HEK293 (cell line): Measurements from ENCODE around the gene PPP4R1.

Source experiments
- CTCF ChIA-PET: fragments of 350-600 bp; formaldehyde crosslinking; extraction: SDS; loops from one replicate; lab custom pipeline; 2021; ENCODE audit warnings: antibody characterized with exemption; lab: Yijun Ruan, JAX
- POLR2A ChIA-PET: fragments of 300-600 bp; formaldehyde crosslinking; extraction: SDS; loops from one replicate; lab custom pipeline; 2020; ENCODE audit warnings: antibody characterized with exemption, inconsistent platforms; lab: Yijun Ruan, JAX
- H3K27ac ChIP-seq: fragments of 200-500 bp; sonication (Bioruptor generic); 2 replicates; pipeline ENCODE4 v1.5.1; 2014; ENCODE audit warnings: low read depth, low read length, control low read depth, inconsistent platforms; ENCODE audit errors: extremely low read depth
- H3K36me3 ChIP-seq, 2 experiments: fragments of 200-500 bp in 1 of 2; sonication (Bioruptor generic) in 1 of 2; 1 replicate in 1 of 2; 2 replicates in 1 of 2; pipeline ENCODE4 v1.5.1; 2014 to 2017; ENCODE audit warnings: inconsistent platforms in 2 of 2, low read length in 2 of 2; ENCODE audit not compliant: control insufficient read depth in 2 of 2, insufficient read depth in 1 of 2
- H3K4me1 ChIP-seq: fragments of 200-500 bp; sonication (Bioruptor generic); 2 replicates; pipeline ENCODE4 v1.5.1; 2014; ENCODE audit warnings: mild to moderate bottlenecking, low read length, inconsistent platforms; ENCODE audit not compliant: control insufficient read depth, insufficient read depth
- H3K4me3 ChIP-seq: 2 replicates; pipeline ENCODE4 v1.5.1; 2011; ENCODE audit warnings: low read depth, mild to moderate bottlenecking, control low read depth, low read length, moderate library complexity
- H3K9me3 ChIP-seq: fragments of 200-500 bp; sonication (Bioruptor generic); 2 replicates; pipeline ENCODE4 v1.5.1; 2014; ENCODE audit warnings: low read depth, low read length, inconsistent platforms; ENCODE audit not compliant: control insufficient read depth, insufficient read depth
- BCL11A ChIP-seq: fragments of 450-650 bp; formaldehyde crosslinking; IDR thresholded peaks from 2 replicates; pipeline ENCODE4 v1.5.1; 2016; ENCODE audit warnings: low read depth, missing biosample characterization, missing genetic modification characterization
- GLI4 ChIP-seq: fragments of 450-650 bp; formaldehyde crosslinking; IDR thresholded peaks from 2 replicates; pipeline ENCODE4 v1.5.1; 2016; ENCODE audit warnings: missing biosample characterization, missing genetic modification characterization
- PRDM10 ChIP-seq: fragments of 450-650 bp; formaldehyde crosslinking; IDR thresholded peaks from 2 replicates; pipeline ENCODE4 v1.5.1; 2016; ENCODE audit warnings: missing biosample characterization, missing genetic modification characterization
- SP2 ChIP-seq: fragments of 450-650 bp; formaldehyde crosslinking; IDR thresholded peaks from 2 replicates; pipeline ENCODE4 v1.5.1; 2016; ENCODE audit warnings: missing biosample characterization, missing genetic modification characterization
- TSHZ1 ChIP-seq: fragments of 450-650 bp; formaldehyde crosslinking; IDR thresholded peaks from 2 replicates; pipeline ENCODE4 v1.5.1; 2016; ENCODE audit warnings: missing biosample characterization, missing genetic modification characterization, borderline replicate concordance
- ZFP37 ChIP-seq: fragments of 450-650 bp; formaldehyde crosslinking; IDR thresholded peaks from 2 replicates; pipeline ENCODE4 v1.5.1; 2016; ENCODE audit warnings: missing biosample characterization, missing genetic modification characterization
- ZFP41 ChIP-seq: fragments of 450-650 bp; formaldehyde crosslinking; IDR thresholded peaks from 2 replicates; pipeline ENCODE4 v1.5.1; 2016; ENCODE audit warnings: missing biosample characterization, missing genetic modification characterization, borderline replicate concordance
- ZNF140 ChIP-seq: fragments of 450-650 bp; formaldehyde crosslinking; IDR thresholded peaks from 2 replicates; pipeline ENCODE4 v1.5.1; 2016; ENCODE audit warnings: missing biosample characterization, missing genetic modification characterization
- ZNF280C ChIP-seq: fragments of 450-650 bp; formaldehyde crosslinking; IDR thresholded peaks from 2 replicates; pipeline ENCODE4 v1.5.1; 2016; ENCODE audit warnings: missing biosample characterization, missing genetic modification characterization
- ZNF280D ChIP-seq: fragments of 450-650 bp; formaldehyde crosslinking; IDR thresholded peaks from 2 replicates; pipeline ENCODE4 v1.5.1; 2016; ENCODE audit warnings: missing biosample characterization, missing genetic modification characterization
- ZNF335 ChIP-seq: fragments of 450-650 bp; formaldehyde crosslinking; conservative IDR thresholded peaks from 2 replicates; pipeline ENCODE4 v1.5.1; 2016; ENCODE audit warnings: missing biosample characterization, missing genetic modification characterization
- ZNF350 ChIP-seq: fragments of 450-650 bp; formaldehyde crosslinking; IDR thresholded peaks from 2 replicates; pipeline ENCODE4 v1.5.0; 2017; ENCODE audit warnings: missing biosample characterization, mild to moderate bottlenecking, missing genetic modification characterization
- ZNF366 ChIP-seq: fragments of 450-650 bp; formaldehyde crosslinking; conservative IDR thresholded peaks from 2 replicates; pipeline ENCODE4 v1.5.1; 2016; ENCODE audit warnings: missing biosample characterization, missing genetic modification characterization
- ZNF391 ChIP-seq: fragments of 450-650 bp; formaldehyde crosslinking; IDR thresholded peaks from 2 replicates; pipeline ENCODE4 v1.5.1; 2016; ENCODE audit warnings: low read depth, missing biosample characterization, missing genetic modification characterization, borderline replicate concordance
- ZNF423 ChIP-seq: fragments of 450-650 bp; formaldehyde crosslinking; IDR thresholded peaks from 2 replicates; pipeline ENCODE4 v1.5.1; 2016; ENCODE audit warnings: missing biosample characterization, missing genetic modification characterization
- ZNF449 ChIP-seq: fragments of 450-650 bp; formaldehyde crosslinking; IDR thresholded peaks from 2 replicates; pipeline ENCODE4 v1.5.1; 2017; ENCODE audit warnings: missing biosample characterization, mild to moderate bottlenecking, missing genetic modification characterization, moderate library complexity
- ZNF530 ChIP-seq: fragments of 450-650 bp; formaldehyde crosslinking; IDR thresholded peaks from 2 replicates; pipeline ENCODE4 v1.5.1; 2016; ENCODE audit warnings: low read depth, missing biosample characterization, missing genetic modification characterization
- ZNF544 ChIP-seq: fragments of 450-650 bp; formaldehyde crosslinking; IDR thresholded peaks from 2 replicates; pipeline ENCODE4 v1.5.0; 2017; ENCODE audit warnings: missing biosample characterization, missing genetic modification characterization
- ZNF548 ChIP-seq: fragments of 450-650 bp; formaldehyde crosslinking; IDR thresholded peaks from 2 replicates; pipeline ENCODE4 v1.5.1; 2016; ENCODE audit warnings: missing biosample characterization, missing genetic modification characterization
- ZNF658 ChIP-seq: fragments of 450-650 bp; formaldehyde crosslinking; IDR thresholded peaks from 2 replicates; pipeline ENCODE4; 2016; ENCODE audit warnings: missing biosample characterization, missing genetic modification characterization
- ZNF701 ChIP-seq: fragments of 450-650 bp; formaldehyde crosslinking; IDR thresholded peaks from 2 replicates; pipeline ENCODE4 v1.5.1; 2016; ENCODE audit warnings: missing biosample characterization, missing genetic modification characterization
- ZNF785 ChIP-seq: fragments of 450-650 bp; formaldehyde crosslinking; IDR thresholded peaks from 2 replicates; pipeline ENCODE4 v1.5.1; 2016; ENCODE audit warnings: missing biosample characterization, missing genetic modification characterization

Gene PPP4R1

GRCh38 chr18:9606039-9606438, 8.3 kb downstream of the PPP4R1 start:
- Histone ChIP-seq H3K4me3 (no peak overlapping the region), H3K9me3 (no peaks in the 10 kb centered on the region), H3K36me3 (peaks cover 4 to 7% of the 10 kb centered on the region in 2 experiments), H3K4me1 (peaks cover 7% of the 10 kb centered on the region), H3K27ac (no peak overlapping the region)
- ChIA-PET POLR2A (no interaction called here), CTCF (interaction anchor here (0.9 to 1.1 kb wide), 2 partner anchors 31 to 67 kb away, joined by 3 read pairs; no protein-coding TSS in a partner anchor)
- TF ChIP-seq ZFP41 (tag by site-specific recombination): no peak
- no peak for TF ChIP-seq ZNF530
- TF ChIP-seq BCL11A (tag by site-specific recombination): no peak
- TF ChIP-seq ZNF280C: no peak
- no peak for TF ChIP-seq ZNF449 (tag by site-specific recombination)
- no peak for TF ChIP-seq ZFP37 (tag by site-specific recombination)
- TF ChIP-seq ZNF391 (tag by site-specific recombination): no peak
- TF ChIP-seq ZNF366 (tag by site-specific recombination): no peak
- TF ChIP-seq ZNF350 (tag by site-specific recombination): no peak
- TF ChIP-seq ZNF335 (tag by site-specific recombination): no peak
- TF ChIP-seq ZNF140: no peak

- Histone ChIP-seq H3K4me1 (peaks cover 7% of the 10 kb centered on the region), H3K36me3 (no peaks in the 10 kb centered on the region), H3K4me3 (no peak overlapping the region), H3K27ac (no peak overlapping the region), H3K9me3 (no peaks in the 10 kb centered on the region)
- CTCF ChIA-PET: no interaction called here
- POLR2A ChIA-PET: no interaction called here
- TF ChIP-seq GLI4 (tag by site-specific recombination) (no peak), ZNF423 (tag by site-specific recombination) (no peak), PRDM10 (tag by site-specific recombination) (no peak), TSHZ1 (tag by site-specific recombination) (no peak), ZNF280D (no peak), ZNF701 (tag by site-specific recombination) (no peak), ZNF544 (tag by site-specific recombination) (no peak), ZNF548 (tag by site-specific recombination) (no peak), SP2 (tag by site-specific recombination) (no peak), ZNF785 (tag by site-specific recombination) (no peak), ZNF658 (tag by site-specific recombination) (no peak)
Measured at GRCh38 chr18:9604348-9604747, 10.0 kb downstream of the PPP4R1 start.
